ENCODE data around the gene SLC26A8. TPM values are rescaled to one million over a fixed set of nuclear protein-coding genes. Genes with fewer than 3 reads are reported as not detected.

Gene SLC26A8
- total and polyA plus RNA-seq, 2 of the 13 experiments (the other 11 are each of a cell fraction or from before 2014, with no cell fraction given), result 0.46 TPM; not detected in 1

- TF ChIP-seq MTERF4 (CRISPR knock-in tag; IDR thresholded peaks at IDR 0.05) (peak; percentile 99), IRF9 (CRISPR knock-in tag; IDR thresholded peaks at IDR 0.05; ENCODE audit: borderline replicate concordance) (peak; percentile 94; the same call in 1 of the 2 replicates), FOXO1 (CRISPR knock-in tag; IDR thresholded peaks at IDR 0.05) (peak; percentile 55; the same call in 1 of the 2 replicates), SNAPC5 (CRISPR knock-in tag; IDR thresholded peaks at IDR 0.05; ENCODE audit: borderline replicate concordance) (peak; percentile 94; the same call in 1 of the 2 replicates), TERF1 (CRISPR knock-in tag; IDR thresholded peaks at IDR 0.05) (no peak), E2F2 (CRISPR knock-in tag; IDR thresholded peaks at IDR 0.05; ENCODE audit: borderline replicate concordance) (peak; percentile 86; the same call in 1 of the 2 replicates), TOE1 (CRISPR knock-in tag; IDR thresholded peaks at IDR 0.05) (peak; percentile 19; the same call in 1 of the 2 replicates), MYC (CRISPR knock-in tag; IDR thresholded peaks at IDR 0.05; ENCODE audit: borderline replicate concordance) (peak; percentile 93), NCOA1 (CRISPR knock-in tag; IDR thresholded peaks at IDR 0.05) (peak; percentile 73), CCAR2 (optimal IDR thresholded peaks at IDR 0.05; ENCODE audit: low read depth, low read length) (no peak), ELF4 (CRISPR knock-in tag; IDR thresholded peaks at IDR 0.05; ENCODE audit: borderline replicate concordance) (no peak), ZNF333 (CRISPR knock-in tag; IDR thresholded peaks at IDR 0.05; ENCODE audit: borderline replicate concordance) (peak; percentile 70; the same call in 1 of the 2 replicates), NCOA5 (CRISPR knock-in tag; IDR thresholded peaks at IDR 0.05) (no peak), DPF2 (CRISPR knock-in tag; IDR thresholded peaks at IDR 0.05; ENCODE audit: borderline replicate concordance, low read depth) (no peak), ZNF607 (CRISPR knock-in tag; IDR thresholded peaks at IDR 0.05; ENCODE audit: borderline replicate concordance) (peak; percentile 86; the same call in 1 of the 2 replicates), ATF4 (CRISPR knock-in tag; IDR thresholded peaks at IDR 0.05) (peak in 1 of 2 experiments; percentile 76; a peak in 2 of 4 replicates), DZIP1 (CRISPR knock-in tag; IDR thresholded peaks at IDR 0.05) (peak; percentile 73; the same call in 1 of the 2 replicates), ZNF3 (CRISPR knock-in tag; IDR thresholded peaks at IDR 0.05) (peak; percentile 58; the same call in 1 of the 2 replicates)
These were observed 103.4 kb downstream of the SLC26A8 start, which contains the start of gene SRPK1 (continued) for GRCh38 chr6:35920793-35921732.
